Ishikawa (cell line): ENCODE results near the gene RXFP2.

ENCODE experiments used
- FOXM1 ChIP-seq: IDR thresholded peaks from 2 replicates; pipeline ENCODE4 v1.6.1; 2012; ENCODE audit warnings: low read depth, borderline replicate concordance
- MAX ChIP-seq: IDR thresholded peaks from 2 replicates; pipeline ENCODE4 v1.6.1; 2012
- REST ChIP-seq: IDR thresholded peaks from 2 replicates; pipeline ENCODE4 v1.6.1; 2012; ENCODE audit warnings: low read depth, mild to moderate bottlenecking
- YY1 ChIP-seq: IDR thresholded peaks from 2 replicates; pipeline ENCODE4 v1.6.1; 2012; ENCODE audit warnings: low read depth

GRCh38 chr13:31775148-31775547 is 35.8 kb downstream of the RXFP2 start:
- TF ChIP-seq REST (no peak), YY1 (no peak), FOXM1 (no peak), MAX (no peak)
